ENCODE measurements around the gene FBXO7.

Gene FBXO7

GRCh38 chr22:32474635-32475467 lies at the start of gene FBXO7:
TSS of gene FBXO7 (plus strand) at chr22:32474811. CDS start at chr22:32475003, 192 bp downstream.
- peak within 1 kb of the TSS; percentile 95 for H3K27ac Mint-ChIP-seq
- ATAC-seq, result peak; percentile 85
- peaks cover 26% of the 10 kb centered on the region for H3K4me1 Mint-ChIP-seq
- peak; percentile 87 for DNase-seq
- H3K9me3 Mint-ChIP-seq, result no peaks in the 10 kb centered on the region
- peaks cover 7% of the 10 kb centered on the region for H3K36me3 Mint-ChIP-seq (ENCODE audit: low read depth)
- no peaks in the 10 kb centered on the region for H3K27me3 Mint-ChIP-seq
- H3K4me3 Mint-ChIP-seq, result peak within 1 kb of the TSS; percentile 97

- H3K36me3 Mint-ChIP-seq (ENCODE audit: low read depth), result no peaks in the 10 kb centered on the region
- ATAC-seq (no peak), DNase-seq (no peak)
- peaks cover 28% of the 10 kb centered on the region for H3K27me3 Mint-ChIP-seq
- no peak overlapping the region for H3K4me3 Mint-ChIP-seq
- no peaks in the 10 kb centered on the region for H3K4me1 Mint-ChIP-seq
- no peak overlapping the region for H3K27ac Mint-ChIP-seq
- H3K9me3 Mint-ChIP-seq, result no peaks in the 10 kb centered on the region
Observed at GRCh38 chr22:32426881-32427280, 47.7 kb upstream of the FBXO7 start.

- Mint-ChIP-seq H3K4me3 (no peak overlapping the region), H3K27ac (no peak overlapping the region), H3K9me3 (no peaks in the 10 kb centered on the region), H3K27me3 (peaks cover 22% of the 10 kb centered on the region), H3K36me3 (ENCODE audit: low read depth) (no peaks in the 10 kb centered on the region), H3K4me1 (no peaks in the 10 kb centered on the region)
- no peak for DNase-seq
- ATAC-seq, result no peak
Observed at GRCh38 chr22:32430352-32430751, 44.3 kb upstream of the FBXO7 start.

GRCh38 chr22:32444068-32444467 lies 30.5 kb upstream of the FBXO7 start:
- Mint-ChIP-seq H3K4me3 (no peak overlapping the region), H3K36me3 (ENCODE audit: low read depth) (no peaks in the 10 kb centered on the region), H3K27ac (no peak overlapping the region), H3K9me3 (no peaks in the 10 kb centered on the region), H3K27me3 (no peaks in the 10 kb centered on the region), H3K4me1 (no peaks in the 10 kb centered on the region)
- ATAC-seq (no peak), DNase-seq (peak; percentile 4)

GRCh38 chr22:32446321-32446720 lies 28.3 kb upstream of the FBXO7 start:
- Mint-ChIP-seq H3K4me3 (no peak overlapping the region), H3K9me3 (no peaks in the 10 kb centered on the region), H3K27me3 (no peaks in the 10 kb centered on the region), H3K36me3 (ENCODE audit: low read depth) (no peaks in the 10 kb centered on the region), H3K27ac (no peak overlapping the region), H3K4me1 (no peaks in the 10 kb centered on the region)
- ATAC-seq (no peak), DNase-seq (no peak)

GRCh38 chr22:32448980-32449379 lies 25.6 kb upstream of the FBXO7 start:
- DNase-seq (no peak), ATAC-seq (no peak)
- Mint-ChIP-seq H3K4me3 (no peak overlapping the region), H3K36me3 (ENCODE audit: low read depth) (no peaks in the 10 kb centered on the region), H3K27ac (no peak overlapping the region), H3K9me3 (no peaks in the 10 kb centered on the region), H3K4me1 (no peaks in the 10 kb centered on the region), H3K27me3 (peaks cover 3% of the 10 kb centered on the region)

- H3K4me3 Mint-ChIP-seq, result no peak overlapping the region
- peaks cover 60% of the 10 kb centered on the region for H3K27me3 Mint-ChIP-seq
- no peak overlapping the region for H3K27ac Mint-ChIP-seq
- H3K9me3 Mint-ChIP-seq, result no peaks in the 10 kb centered on the region
- H3K36me3 Mint-ChIP-seq (ENCODE audit: low read depth), result no peaks in the 10 kb centered on the region
- DNase-seq, result no peak
- ATAC-seq, result no peak
- H3K4me1 Mint-ChIP-seq, result no peaks in the 10 kb centered on the region
Observed at GRCh38 chr22:32457031-32457430, 17.6 kb upstream of the FBXO7 start.

GRCh38 chr22:32462452-32462851 lies 12.2 kb upstream of the FBXO7 start:
- H3K4me3 Mint-ChIP-seq, result no peak overlapping the region
- DNase-seq (no peak), ATAC-seq (no peak)
- H3K27ac Mint-ChIP-seq, result no peak overlapping the region
- H3K4me1 Mint-ChIP-seq, result no peaks in the 10 kb centered on the region
- no peaks in the 10 kb centered on the region for H3K36me3 Mint-ChIP-seq (ENCODE audit: low read depth)
- no peaks in the 10 kb centered on the region for H3K9me3 Mint-ChIP-seq
- H3K27me3 Mint-ChIP-seq, result peaks cover 67% of the 10 kb centered on the region

- Mint-ChIP-seq H3K27ac (no peak overlapping the region), H3K4me1 (no peaks in the 10 kb centered on the region), H3K27me3 (peaks cover 45% of the 10 kb centered on the region), H3K4me3 (no peak overlapping the region), H3K36me3 (ENCODE audit: low read depth) (no peaks in the 10 kb centered on the region), H3K9me3 (no peaks in the 10 kb centered on the region)
- DNase-seq (no peak), ATAC-seq (no peak)
Observed at GRCh38 chr22:32465661-32466060, 8.9 kb upstream of the FBXO7 start.

- Mint-ChIP-seq H3K4me1 (no peaks in the 10 kb centered on the region), H3K36me3 (ENCODE audit: low read depth) (no peaks in the 10 kb centered on the region), H3K27ac (no peak overlapping the region), H3K9me3 (no peaks in the 10 kb centered on the region), H3K4me3 (no peak overlapping the region), H3K27me3 (peaks cover 37% of the 10 kb centered on the region)
- DNase-seq, result no peak
- no peak for ATAC-seq
Observed at GRCh38 chr22:32466496-32466895, 8.1 kb upstream of the FBXO7 start.

GRCh38 chr22:32469799-32470212 lies 4.8 kb upstream of the FBXO7 start:
- Mint-ChIP-seq H3K27me3 (peaks cover 15% of the 10 kb centered on the region), H3K4me1 (peaks cover 10% of the 10 kb centered on the region), H3K36me3 (ENCODE audit: low read depth) (no peaks in the 10 kb centered on the region), H3K27ac (no peak overlapping the region), H3K4me3 (no peak overlapping the region), H3K9me3 (no peaks in the 10 kb centered on the region)
- ATAC-seq (no peak), DNase-seq (no peak)

GRCh38 chr22:32473388-32473952 lies 1.1 kb upstream of the FBXO7 start:
- Mint-ChIP-seq H3K27me3 (no peaks in the 10 kb centered on the region), H3K4me1 (peaks cover 18% of the 10 kb centered on the region), H3K4me3 (peak overlapping the region; percentile 97), H3K36me3 (ENCODE audit: low read depth) (no peaks in the 10 kb centered on the region), H3K9me3 (no peaks in the 10 kb centered on the region), H3K27ac (peak overlapping the region; percentile 95)
- peak; percentile 22 for DNase-seq
- ATAC-seq, result no peak

GRCh38 chr22:32475468-32476010 lies 928 bp downstream of the FBXO7 start:
- Mint-ChIP-seq H3K4me3 (peak overlapping the region; percentile 97), H3K9me3 (no peaks in the 10 kb centered on the region), H3K4me1 (peaks cover 33% of the 10 kb centered on the region), H3K27me3 (no peaks in the 10 kb centered on the region), H3K27ac (peak overlapping the region; percentile 95), H3K36me3 (ENCODE audit: low read depth) (peaks cover 14% of the 10 kb centered on the region)
- DNase-seq, result peak; percentile 30
- ATAC-seq, result no peak

GRCh38 chr22:32476281-32477195 lies 1.9 kb downstream of the FBXO7 start:
- ATAC-seq (no peak), DNase-seq (no peak)
- no peaks in the 10 kb centered on the region for H3K27me3 Mint-ChIP-seq
- H3K4me3 Mint-ChIP-seq, result peak overlapping the region; percentile 97
- no peaks in the 10 kb centered on the region for H3K9me3 Mint-ChIP-seq
- H3K36me3 Mint-ChIP-seq (ENCODE audit: low read depth), result peaks cover 14% of the 10 kb centered on the region
- peaks cover 37% of the 10 kb centered on the region for H3K4me1 Mint-ChIP-seq
- H3K27ac Mint-ChIP-seq, result peak overlapping the region; percentile 95
